HepG2 (cell line): Measurements from ENCODE around the gene NLRC5. TPM values are rescaled to one million over a fixed set of nuclear protein-coding genes. Genes with fewer than 3 reads are reported as not detected.

Source experiments
- BCL3 ChIP-seq: sonication (generic); formaldehyde crosslinking; IDR thresholded peaks from 2 replicates; pipeline ENCODE4 v1.5.1; 2020; ENCODE audit warnings: mild to moderate bottlenecking, missing genetic modification reagents, moderate library complexity
- HNRNPK ChIP-seq: fragments of 200-400 bp; formaldehyde crosslinking; IDR thresholded peaks from 2 replicates; pipeline ENCODE4 v1.6.1; 2018; ENCODE audit warnings: low read length, low read depth, moderate library complexity, mild to moderate bottlenecking; ENCODE audit not compliant: poor library complexity, severe bottlenecking
- IRX3 ChIP-seq: sonication (generic); formaldehyde crosslinking; IDR thresholded peaks from 2 replicates; pipeline ENCODE4 v1.8.1; 2023; ENCODE audit warnings: mild to moderate bottlenecking, low read depth, missing genetic modification reagents, borderline replicate concordance
- MAZ ChIP-seq, 2 experiments: sonication (generic) in 1 of 2; formaldehyde crosslinking in 1 of 2; IDR thresholded peaks; 2 replicates each; pipeline versions ENCODE4 v1.5.0 to v1.6.1; 2012 to 2020; ENCODE audit warnings: low read depth in 2 of 2, mild to moderate bottlenecking in 2 of 2, borderline replicate concordance in 1 of 2, improper control_type of control experiment in 1 of 2, low read length in 1 of 2, missing genetic modification reagents in 1 of 2, moderate library complexity in 1 of 2
- NR1H2 ChIP-seq: sonication (generic); formaldehyde crosslinking; IDR thresholded peaks from 2 replicates; pipeline ENCODE4 v1.8.1; 2022; ENCODE audit warnings: low read depth, missing genetic modification reagents, borderline replicate concordance
- PBX2 ChIP-seq: IDR thresholded peaks from 2 replicates; pipeline ENCODE4 v1.6.1; 2016; ENCODE audit warnings: control low read depth
- TBP ChIP-seq: sonication (generic); formaldehyde crosslinking; IDR thresholded peaks from 2 replicates; pipeline ENCODE4 v1.5.0; 2020; ENCODE audit warnings: missing genetic modification reagents
- ZBTB40 ChIP-seq, 2 experiments: fragments of 450-650 bp in 1 of 2; sonication (generic) in 1 of 2; formaldehyde crosslinking in 1 of 2; IDR thresholded peaks; 2 replicates each; pipeline versions ENCODE4 v1.6.1 to v1.8.0; 2016 to 2022; ENCODE audit warnings: antibody characterized with exemption in 1 of 2, mild to moderate bottlenecking in 1 of 2, missing genetic modification reagents in 1 of 2
- ZSCAN29 ChIP-seq: sonication (generic); formaldehyde crosslinking; conservative IDR thresholded peaks from 2 replicates; pipeline ENCODE4 v1.4.0; 2020; ENCODE audit warnings: mild to moderate bottlenecking, missing genetic modification reagents
- polyA plus RNA-seq, 8 experiments: library from polyadenylated mRNA; depleted of rRNA in 3 of 8; stranded (reverse) in 7 of 8; unstranded in 1 of 8; fragments of >200 nt; fragmentation: Illumina TruSeq in 4 of 8; extraction: Trizol in 4 of 8; gene quantifications; 2 replicates each; pipeline versions ENCODE4 v1.2.1 to v1.2.3, GENCODE V29; 2011 to 2016; ENCODE audit warnings: low read depth in 4 of 8, missing spikeins in 1 of 8, mixed read lengths in 1 of 8; ENCODE audit not compliant: insufficient read depth in 1 of 8
- total RNA-seq, 5 experiments: library from RNA; depleted of rRNA; stranded (reverse); fragments of >200 nt; fragmentation: Illumina TruSeq; extraction: Trizol; gene quantifications; 2 replicates each; pipeline ENCODE4 v1.2.3, GENCODE V29; 2016; ENCODE audit warnings: low read depth in 1 of 5

The NLRC5 gene
- total and polyA plus RNA-seq, 2 of the 13 experiments (the other 11 are each of a cell fraction or from before 2014, with no cell fraction given): 6.3 to 12.7 TPM

GRCh38 chr16:57083485-57084126 lies 94.2 kb downstream of the NLRC5 start (continued):
- TF ChIP-seq ZBTB40 (IDR thresholded peaks at IDR 0.05) (no peak), ZBTB40 (CRISPR knock-in tag; IDR thresholded peaks at IDR 0.05) (no peak), HNRNPK (no peak), IRX3 (CRISPR knock-in tag) (no peak), BCL3 (0 out of 2 replicates have a peak, but pooled peaks have one; percentile 16), MAZ (IDR thresholded peaks at IDR 0.05; ENCODE audit: borderline replicate concordance, low read depth, low read length) (no peak), MAZ (CRISPR knock-in tag; IDR thresholded peaks at IDR 0.05; ENCODE audit: low read depth) (no peak), TBP (CRISPR knock-in tag) (no peak), ZSCAN29 (no peak), NR1H2 (no peak), PBX2 (peak; percentile 10; the same call in 1 of the 2 replicates)
